IPS-NIHi7 (cell line): Measurements from ENCODE around the gene FIG4.
"Not testable (repeated sequence)": the region's sequence is repeated elsewhere in the genome, so short reads cannot be mapped to it uniquely, and the experiment has no call there.

Source experiments
- DNase-seq: peaks from one replicate; pipeline ENCODE4 v3.0.0; 2012; ENCODE audit warnings: mixed read lengths; ENCODE audit errors: extremely low spot score

FIG4 gene

DNA sequence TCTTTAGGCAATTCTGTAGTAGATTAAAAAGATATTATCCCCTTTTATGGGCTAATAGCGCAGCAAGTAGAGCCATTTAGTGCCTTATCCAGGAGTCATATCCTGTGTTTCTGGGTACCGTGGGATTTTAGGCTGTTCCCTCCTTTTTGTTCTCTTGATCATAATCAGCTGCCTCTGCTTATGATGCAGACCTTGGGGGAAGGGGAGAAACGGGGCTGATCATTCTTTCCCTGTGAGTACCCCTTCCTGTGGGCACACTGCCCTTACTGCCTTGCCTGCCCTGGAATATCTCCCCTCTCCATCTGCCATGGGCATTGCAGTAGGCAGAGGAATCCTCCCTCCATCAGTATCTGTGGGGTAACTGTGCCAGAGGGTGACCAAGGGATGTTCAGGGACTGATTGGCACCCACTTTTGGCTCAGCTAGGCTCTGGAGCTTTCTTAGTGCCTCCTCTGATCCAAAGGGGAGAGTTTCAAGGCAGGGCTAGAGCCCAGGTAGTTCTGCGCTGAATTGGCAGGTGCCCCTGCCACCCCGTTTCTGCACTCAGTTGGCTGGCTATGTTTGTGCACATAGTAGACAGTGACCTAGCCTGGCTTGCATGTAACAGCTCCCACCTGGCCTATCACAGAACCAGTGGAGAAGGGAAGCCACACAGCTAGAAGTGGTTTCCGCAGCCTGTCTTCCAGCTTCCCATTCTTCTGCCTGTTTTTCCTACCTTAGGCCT lies 103.3 kb downstream of the FIG4 start:
- DNase-seq, result no peak

DNA sequence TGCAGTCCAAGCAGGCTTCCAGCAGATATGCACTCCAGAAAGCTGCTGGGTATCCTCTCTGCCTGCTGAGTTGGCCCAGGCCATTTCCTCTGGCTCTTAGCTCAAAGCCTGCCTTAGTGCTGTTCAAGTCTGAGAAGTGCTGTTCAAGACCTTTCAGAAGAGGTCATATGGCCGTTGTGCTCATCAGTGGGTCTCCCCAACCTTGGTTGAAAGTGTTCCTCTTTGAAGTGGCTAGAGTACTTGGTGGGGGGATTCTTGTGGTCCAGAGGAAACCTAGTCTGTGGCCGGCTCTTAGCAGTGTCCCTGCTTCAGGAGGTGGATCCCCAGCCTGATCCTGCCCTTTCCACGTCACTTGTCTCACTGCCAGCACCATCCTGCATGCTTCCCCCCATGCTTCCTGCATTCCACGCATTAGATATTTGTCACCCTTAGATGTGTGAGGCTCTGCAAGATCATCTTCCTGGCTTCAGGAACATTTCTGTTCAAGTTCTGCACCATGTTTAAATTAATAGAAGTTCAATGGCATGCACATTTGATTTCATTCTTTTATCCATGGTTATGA lies 105.0 kb downstream of the FIG4 start:
- no peak for DNase-seq

DNA sequence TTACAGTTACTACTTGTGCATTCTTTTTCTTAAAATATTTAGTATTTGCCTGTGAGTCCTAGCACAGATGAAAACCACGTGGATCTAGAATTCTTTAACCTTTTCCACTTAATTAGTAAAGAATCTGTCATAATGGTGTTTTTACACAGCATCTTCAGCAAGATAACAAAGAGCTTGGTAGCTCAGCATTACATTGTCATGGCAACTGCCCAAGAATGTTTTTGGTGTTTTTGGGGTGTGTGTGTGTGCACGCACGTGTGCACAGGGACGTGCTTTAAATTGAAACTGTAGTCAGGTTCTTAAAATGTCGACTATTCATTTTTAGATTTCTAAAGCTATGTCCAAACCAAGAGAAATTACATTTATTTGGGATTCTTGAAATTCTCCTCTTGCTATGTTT lies 108.0 kb downstream of the FIG4 start:
- no peak for DNase-seq

DNA sequence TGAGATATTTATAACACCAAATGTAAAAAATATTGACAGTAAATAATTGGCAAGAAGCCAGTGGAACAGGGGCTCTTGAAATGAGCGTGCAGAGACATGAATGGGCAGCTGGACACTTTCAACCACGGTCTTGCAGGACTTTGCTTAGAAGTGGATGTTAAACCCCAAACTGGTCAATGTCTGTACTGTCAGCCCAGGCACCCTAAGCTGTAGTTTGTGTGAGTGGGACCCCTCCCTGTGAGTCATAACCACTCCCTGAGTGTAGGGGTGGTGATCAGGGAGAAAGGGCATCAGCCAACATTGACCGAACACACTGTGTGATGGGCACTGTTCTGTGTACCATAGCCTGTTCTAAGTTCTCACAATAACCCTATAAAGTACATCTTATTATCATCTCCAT lies 108.6 kb downstream of the FIG4 start:
- no peak for DNase-seq

DNA sequence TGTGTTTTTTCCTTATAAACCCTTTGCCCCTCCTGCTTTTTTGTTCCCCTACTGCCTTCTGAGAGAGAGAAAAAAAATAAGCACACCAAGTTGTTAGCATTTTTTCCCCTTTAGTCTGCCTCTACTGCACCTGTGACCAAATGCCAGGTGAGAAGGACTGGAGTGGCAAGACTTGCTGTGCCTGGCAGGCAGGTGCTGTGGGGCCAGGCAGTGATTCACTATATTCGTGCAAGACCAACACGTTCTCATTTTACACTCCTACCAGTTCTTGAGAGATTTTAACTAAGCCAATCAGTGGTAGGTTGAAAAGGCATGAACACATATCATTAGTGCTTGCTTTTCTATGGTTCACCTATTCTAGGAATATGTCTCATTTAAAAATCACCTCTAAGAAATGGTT lies 109.7 kb downstream of the FIG4 start:
- no peak for DNase-seq

DNA sequence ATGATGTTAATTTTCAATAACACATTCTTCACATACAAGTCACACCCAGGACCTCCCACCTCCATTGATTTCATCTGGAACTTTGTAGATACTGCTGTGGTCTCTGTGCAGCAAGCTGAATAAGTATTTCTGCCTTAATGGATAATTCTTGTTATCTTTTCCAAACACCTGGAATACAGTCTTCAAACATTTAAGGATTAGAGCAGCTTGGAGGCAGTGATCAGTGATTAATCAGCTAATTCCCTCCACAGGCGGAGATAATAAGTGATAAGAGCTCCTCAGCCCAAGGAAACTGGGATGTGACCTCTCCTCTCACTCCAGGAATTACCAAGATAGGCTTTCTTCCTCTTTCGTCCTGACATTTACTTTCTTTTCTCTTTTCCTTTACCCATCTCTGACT lies 110.7 kb downstream of the FIG4 start:
- no peak for DNase-seq

DNA sequence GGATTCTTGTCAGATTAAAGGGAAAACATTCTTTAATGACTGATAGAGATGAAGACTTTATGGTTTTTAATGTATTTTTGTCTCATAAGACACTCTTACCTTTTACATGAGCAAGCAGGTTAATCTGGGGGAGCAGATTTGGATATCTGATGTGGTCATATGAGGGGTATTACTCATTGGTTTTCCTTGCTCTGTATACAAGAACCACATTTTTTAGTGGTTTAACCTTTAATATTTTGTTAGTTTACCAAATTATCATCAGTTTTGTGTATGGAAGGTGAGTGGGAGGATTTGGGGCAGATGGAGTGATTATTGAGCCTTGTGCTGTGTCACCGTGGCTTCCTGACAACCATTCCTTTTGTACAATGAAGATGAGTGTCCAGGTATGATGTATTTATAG lies 112.9 kb downstream of the FIG4 start:
- no peak for DNase-seq

DNA sequence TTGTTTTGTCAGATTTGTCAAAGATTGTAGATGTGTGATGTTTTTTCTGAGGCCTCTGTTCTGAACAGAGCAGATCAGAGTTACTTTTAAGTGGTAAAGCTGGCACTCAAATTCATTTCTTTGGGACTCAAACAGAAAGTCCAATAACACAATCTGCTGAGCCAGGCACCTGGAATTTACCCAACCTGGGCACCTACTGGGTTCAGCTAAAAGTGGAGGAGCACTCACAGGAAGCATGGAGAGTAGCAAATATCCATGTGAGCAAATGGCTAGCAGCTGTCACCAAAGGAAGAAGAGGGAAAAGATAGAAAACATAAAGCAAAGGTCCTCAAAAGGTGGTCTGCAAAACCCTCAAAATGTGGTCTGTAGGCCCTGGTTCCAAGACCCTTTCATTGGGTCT lies 116.8 kb downstream of the FIG4 start:
- no peak for DNase-seq

DNA sequence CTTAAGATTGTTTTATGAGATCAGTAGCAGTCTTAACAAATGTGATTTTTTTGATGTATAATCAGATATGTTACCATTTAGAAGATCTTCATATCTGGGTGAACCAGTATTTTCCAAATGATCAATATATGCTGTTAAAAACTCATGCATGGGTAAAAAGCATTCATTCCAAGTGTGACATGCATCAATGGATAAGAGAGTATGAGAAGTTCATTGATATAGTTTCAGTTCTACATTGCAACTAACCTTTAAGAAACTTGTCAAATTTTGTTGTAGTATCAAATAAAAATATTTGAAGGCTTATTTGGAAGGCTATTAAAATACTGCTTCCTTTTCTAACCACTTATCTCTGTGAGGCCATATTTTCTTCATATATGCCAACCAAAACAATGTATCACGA lies 117.7 kb downstream of the FIG4 start:
- no peak for DNase-seq

DNA sequence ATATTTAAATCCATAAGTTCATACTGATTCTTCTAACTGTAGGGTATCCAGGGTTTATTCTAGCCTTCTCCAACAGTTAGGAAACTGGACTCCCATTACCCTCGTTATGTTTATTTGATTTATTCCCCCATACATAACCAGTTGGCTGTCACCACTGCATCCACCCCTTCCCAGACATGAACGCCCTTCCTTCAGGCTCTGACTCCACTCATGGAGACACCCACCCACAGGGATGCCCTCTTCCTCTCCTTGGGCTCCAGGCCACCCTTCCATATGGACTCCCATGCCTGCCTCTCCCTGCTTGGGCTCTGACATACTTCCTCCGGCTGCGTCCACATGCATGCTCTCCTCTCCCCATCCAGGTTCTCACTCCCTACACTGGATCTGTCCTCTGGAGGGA lies 124.0 kb downstream of the FIG4 start:
- no peak for DNase-seq

DNA sequence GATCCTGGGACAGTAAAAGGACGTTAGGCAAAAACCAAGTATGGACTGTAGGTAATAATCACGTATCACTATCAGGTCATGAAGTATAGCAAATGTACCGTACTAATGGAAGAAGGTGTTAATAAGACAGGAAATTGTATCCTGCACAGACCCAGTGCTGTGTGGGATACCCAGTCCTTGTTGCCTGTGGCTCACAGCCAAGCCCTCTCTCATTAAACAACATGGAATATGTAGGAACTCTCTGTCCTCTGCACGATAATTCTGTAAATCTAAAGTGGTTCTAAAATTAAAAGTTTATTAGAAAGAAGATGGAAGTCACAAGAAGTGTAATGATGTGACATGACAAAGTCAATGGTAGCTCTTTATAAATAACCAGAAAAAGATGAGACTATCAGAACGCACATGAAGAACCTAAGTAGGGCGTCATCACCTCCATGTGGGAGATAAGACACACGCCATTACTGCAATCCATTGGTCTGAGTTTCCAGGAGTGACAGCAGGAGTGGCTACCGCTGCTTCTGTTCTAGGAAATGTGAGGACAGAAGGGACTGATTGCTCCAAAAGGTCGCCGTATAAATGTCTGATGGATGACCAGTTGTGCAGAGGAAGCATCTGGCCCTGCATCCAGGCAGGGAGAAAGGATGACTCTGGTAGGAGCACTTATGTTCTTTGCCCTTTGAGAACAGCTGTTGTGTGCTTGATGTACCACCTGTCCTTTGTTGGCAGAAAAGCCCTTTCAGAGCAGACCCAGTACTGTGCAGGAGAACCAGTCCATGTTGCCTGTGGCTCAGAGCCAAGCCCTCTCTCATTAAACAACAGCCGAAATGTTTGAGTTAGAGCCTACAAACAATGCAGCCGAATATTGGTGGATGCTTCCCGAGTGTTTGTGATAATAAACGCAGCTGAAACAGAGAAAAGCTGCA lies 125.6 kb downstream of the FIG4 start:
- DNase-seq, result no peak

DNA sequence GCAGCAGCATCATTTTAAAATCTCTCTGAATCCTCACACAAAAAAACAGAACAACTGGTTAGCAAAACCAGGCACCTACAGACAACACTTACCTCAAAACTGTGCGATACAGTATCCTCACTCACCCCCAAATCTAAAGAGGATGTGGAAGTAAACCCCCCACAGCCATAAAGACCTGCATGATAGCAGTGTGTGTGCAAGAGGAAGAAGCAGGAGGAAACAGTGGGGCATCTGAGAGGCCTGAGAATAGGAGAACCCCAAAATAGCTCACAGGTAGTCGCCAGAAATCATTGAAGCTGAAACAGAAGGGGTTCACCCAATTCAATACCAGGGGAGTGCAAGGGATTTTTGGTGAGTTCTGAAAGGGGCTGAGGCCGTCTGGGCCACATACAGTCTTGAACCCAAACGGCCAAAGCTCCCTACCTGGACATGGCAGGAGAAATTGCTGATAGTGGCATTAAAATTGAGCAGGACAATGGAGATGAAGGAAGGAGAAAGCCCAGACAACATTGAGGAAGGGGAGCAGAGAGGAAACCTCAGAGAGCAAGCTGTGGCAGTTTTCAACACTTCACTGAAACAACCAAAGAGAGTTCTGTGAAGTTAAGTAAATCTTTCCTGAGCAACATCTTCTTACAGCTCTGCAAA lies 129.7 kb downstream of the FIG4 start:
- DNase-seq, result no peak

DNA sequence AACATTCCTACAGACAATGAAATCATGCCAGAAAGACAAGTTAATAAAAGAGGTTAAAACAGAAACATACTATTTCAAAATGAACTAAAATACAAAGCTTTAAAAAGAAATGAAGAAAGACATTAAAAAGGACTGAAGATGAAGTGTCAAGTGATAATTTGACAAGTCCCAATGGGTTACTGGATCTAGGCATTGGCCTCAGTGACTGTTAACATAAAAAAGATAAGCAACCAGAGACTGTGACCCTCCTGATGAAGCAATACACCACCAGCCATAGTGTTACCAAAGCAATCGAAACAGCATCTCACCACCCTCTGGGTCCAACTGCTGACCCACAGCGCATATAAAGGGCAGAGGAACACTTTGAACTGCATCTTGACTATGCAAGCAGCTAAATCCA lies 130.3 kb downstream of the FIG4 start:
- no peak for DNase-seq

DNA sequence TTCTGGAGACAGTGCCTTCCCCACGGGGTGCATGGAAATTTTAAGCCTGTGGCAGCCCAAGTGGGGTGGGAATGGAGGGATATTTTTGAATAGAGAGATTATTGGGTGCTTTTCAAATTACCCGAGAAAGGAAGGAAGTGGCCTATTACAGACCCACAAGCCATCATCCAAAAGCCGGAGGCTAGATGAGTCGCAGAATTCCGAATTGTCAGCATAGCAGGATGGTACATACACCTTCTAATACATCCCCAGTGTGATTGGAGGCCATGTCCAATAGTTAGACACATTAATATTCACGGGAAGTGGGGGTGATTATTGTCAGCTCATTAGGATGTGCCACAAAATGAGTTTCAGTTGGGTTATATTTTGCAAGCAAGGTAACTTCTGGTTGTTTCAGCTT lies 133.0 kb downstream of the FIG4 start:
- no peak for DNase-seq

DNA sequence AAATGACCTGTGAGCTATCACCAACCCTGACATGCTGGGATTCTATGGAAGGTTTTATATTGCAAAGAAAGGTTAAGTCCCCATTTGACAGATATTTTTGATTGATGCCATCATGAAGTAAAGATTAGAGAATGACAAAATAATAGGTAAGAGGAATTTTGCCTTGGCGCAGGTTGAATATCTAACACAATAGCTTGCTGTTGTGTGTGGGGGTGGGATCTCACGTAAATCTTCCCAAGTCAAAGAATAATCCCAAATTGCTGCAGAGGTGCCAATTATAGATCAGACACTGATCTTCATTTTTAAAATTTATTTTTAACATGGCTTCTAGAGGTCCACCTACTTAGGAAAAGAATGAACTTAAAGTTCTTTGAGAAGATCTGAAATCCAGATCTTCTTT lies 135.5 kb downstream of the FIG4 start:
- DNase-seq, result no peak

DNA sequence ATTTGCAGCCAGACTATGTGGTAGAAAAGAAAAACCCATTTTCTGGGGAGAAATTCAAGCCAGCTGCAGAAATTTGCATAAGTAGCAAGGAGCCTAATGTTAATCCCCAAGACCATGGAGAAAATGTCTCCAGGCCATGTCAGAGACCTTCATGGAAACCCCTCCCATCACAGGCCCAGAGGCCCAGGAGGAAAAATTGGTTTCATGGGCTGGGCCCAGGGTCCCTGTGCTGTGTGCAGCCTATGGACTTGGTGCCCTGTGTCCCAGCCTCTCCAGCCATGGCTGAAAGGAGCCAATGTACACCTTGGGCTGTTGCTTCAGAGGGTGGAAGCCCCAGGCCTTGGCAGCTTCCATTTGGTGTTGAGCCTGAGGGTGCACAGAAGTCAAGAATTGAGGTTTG lies 140.3 kb downstream of the FIG4 start:
- not testable (repeated sequence) for DNase-seq

DNA sequence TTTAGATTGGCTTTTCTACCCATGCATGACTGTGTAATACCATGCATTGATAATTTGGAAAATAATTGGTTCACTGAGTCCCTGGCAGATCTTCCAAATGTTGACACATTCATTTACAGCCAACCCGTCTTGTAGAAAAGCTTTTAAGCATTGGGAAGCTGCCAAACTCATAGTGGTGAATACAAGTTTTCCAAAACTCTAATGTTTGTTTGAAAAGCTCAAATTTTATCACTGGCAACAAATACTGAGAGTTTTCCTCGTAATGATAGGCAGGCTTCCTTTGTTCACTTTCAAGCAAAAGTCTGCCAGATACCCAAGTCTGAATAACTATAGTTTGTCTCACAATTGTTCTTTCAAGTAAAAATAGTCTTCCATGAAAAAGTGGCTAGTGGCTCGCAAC lies 143.0 kb downstream of the FIG4 start:
- DNase-seq, result no peak

DNA sequence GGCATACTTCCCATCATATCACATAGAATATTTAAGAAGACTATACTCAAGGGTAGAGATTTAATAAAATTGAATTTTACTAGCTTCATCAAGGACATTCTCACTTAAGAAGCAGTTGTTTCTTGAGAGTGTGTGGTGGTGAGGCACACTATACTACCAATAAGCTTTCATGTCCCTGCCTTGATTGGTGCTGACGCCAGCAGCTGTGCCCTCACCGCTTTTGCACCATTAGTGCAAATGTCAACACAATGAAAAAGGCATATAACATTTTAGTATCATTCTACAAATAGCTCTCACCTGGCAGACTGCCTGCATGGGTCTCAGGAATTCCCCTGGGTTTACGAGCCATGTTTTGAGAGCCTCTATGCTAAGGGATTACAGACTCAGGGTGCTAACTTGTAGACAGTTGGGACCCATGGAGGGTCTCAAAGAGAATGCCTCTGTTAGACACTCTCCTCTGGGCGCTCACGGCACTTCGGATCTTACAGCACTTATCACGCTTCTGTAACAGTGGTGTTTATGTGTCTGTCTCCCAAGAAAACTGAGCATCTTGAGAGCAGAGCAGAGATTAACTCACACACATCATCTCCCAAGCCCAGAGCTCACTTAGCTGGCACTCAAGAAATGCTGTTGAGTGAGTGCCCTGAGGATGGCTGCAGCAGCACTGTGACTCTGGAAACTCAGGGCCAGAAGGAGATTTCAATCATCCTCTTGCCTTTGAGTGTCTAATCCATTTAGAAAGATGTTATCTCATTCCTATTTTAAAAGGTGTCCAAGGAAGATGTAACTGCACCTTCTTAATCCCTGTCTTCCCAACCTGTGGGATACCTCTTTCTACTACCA lies 143.7 kb downstream of the FIG4 start:
- no peak for DNase-seq

DNA sequence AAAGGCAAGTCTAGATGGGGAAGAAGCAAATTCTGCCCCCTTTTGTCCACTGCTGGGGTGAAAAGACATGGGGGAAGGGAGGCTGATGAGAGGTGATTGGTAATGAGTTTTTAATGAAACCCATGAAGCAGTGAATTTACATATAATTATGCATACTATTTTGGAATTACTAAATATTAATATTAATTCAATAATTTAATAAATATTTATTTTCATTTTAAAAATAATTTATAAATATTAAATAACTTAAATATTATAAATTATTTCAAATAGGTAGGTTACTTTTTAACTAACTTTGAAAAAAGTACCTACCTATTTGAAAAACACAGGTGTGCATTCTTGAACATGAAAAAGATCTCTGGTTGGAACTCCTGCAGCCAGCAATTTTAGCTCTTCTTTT lies 148.9 kb downstream of the FIG4 start:
- DNase-seq, result no peak

DNA sequence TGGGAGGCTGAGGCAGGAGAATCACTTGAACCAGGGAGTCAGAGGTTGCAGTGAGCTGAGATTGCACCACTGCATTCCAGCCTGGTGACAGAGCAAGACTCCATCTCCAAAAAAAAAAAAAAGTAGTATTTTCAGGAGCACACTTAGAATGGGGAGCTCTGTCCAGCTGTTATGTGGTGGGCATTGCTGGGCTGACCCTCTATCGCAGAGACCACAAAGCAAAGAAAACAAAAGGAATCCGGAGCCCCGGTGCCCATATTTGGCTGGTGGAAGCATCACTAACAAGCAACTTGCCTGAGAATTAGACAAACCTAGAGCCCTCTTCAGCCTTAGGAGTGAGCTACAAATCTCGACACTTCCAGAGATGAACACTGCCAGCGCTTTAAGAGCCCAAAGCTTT lies 149.7 kb downstream of the FIG4 start:
- no peak for DNase-seq

DNA sequence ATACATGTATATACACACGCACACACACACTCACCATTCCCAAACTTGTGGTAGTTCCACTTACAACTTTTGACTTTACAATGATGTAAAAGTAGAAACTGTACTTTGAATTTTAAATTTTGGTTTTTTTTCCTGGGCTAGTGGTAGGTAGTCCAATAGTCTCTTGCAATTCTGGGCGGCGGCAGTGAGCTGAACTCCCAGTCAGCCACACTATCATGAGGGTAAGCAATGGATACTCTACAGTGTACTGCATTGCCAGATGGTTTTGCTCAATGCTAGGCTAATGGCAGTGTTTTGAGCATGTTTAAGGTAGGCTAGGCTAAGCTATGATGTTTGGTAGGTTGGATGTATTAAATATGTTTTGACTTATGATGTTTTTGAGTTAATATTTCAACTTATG lies 150.8 kb downstream of the FIG4 start:
- no peak for DNase-seq

DNA sequence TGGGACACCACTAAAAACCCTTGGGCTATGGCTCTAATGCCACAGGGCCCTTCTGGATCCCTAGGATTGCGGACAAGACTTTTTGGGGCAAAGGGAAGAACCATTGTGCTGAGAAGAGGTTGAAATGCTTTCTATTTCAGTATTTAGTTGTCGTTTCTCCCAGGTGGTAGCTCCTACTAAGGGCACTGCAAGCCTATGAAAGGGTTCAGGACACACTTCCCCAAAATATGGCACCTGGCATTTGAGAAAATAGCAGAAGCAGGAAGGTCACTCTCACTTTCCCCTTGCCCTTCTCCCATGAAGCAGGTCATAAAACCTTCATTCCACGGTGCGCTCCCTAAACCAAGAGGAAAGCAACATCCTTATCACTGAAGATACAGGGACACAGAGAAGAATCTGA lies 161.6 kb downstream of the FIG4 start:
- DNase-seq, result no peak
